ENCODE measurements around the gene NECTIN1. TPM values are rescaled to one million over a fixed set of nuclear protein-coding genes. Genes with fewer than 3 reads are reported as not detected.

Gene NECTIN1
- total RNA-seq, 1 experiment from 2014 or later: 4.3 TPM

DNA sequence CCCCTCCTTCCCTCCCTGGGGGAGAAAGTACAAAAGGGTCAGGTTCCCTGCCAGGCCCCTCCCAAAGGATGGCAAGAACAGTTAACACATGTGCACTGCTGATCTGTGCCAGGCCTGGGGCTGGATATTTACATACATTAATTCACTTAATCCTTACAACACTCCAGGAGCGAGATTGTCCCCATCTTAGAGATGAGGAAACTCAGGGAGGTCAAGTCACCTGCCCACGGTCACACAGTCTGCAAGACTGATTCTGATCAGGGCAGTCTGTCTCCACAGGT, 36.5 kb downstream of the NECTIN1 start:
- no peak for DNase-seq (ENCODE audit: low read depth)

DNA sequence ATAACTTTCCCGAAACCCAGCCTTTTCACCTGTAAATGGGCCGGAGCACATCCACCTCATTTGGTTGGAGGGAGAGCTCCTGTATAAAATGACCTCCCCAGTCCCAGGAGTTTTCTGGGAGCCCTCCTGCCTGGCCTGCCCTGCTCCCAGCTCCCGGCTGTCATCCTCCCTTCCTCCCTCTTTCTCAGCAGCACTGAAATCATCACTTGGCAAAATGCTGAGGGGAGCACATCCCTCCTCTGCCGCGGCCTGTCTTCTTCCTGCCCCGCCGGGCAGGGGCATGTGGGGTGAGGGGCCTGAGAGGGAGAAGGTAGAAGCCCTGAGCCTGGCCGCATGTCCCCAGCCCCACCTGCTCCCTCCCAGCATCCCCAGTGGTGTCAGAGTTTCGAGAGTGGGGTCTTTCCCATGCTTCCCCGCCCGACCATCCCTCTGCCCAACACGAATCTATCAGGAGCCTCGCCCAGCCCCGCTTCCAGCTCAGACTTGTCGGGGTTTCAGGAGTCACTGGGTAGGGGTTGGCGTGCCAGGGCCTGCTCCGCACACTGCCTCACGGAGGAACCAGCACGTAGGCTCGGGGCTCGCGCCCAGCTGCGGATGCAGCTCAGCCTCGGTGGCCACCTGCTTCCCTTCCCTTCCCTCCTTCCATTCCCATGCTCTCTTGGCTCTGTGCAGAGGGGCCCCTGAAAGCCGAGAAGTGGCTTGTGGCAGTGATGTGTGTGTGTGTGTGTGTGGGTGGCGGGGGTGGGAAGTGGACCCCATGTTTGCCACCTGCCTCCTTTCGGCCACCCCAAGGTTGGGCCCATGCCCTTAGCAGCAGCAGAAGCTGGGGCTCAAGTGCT, 37.1 kb downstream of the NECTIN1 start:
- DNase-seq (ENCODE audit: low read depth): no peak

DNA sequence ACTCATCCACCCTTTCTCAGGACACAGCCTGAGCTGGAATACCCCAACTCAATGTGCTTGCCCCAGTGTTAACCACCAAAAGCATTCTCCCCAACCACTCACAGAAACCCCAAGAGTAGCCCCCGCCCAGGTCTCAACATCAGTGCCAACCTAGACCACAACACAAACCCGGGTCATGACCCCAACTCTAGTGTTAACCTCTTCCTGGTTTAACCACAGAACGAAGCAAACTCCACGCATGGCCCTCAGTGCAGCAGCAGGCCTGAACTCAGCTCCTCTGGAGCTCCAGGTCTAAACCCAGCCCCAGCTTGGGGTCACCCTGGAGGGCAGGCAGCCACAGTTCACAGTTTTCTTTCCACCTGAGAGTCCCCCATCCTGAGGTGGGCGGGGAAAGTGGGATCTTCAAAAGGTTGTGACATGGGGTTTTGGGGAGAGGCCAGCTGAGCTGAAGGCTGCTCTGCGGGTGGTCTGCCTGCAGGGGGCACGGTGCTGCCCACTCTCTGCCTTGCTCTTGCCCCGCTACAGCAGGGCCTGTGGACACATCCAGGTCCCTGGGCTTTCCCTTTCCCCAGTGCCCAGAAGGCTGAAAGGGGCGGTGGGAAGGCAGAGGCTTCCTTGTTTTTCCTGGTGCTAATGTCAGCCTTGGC, 37.9 kb downstream of the NECTIN1 start:
- no peak for DNase-seq (ENCODE audit: low read depth)

GRCh38 chr11:119689302-119689701, 39.7 kb downstream of the NECTIN1 start:
- DNase-seq (ENCODE audit: low read depth): no peak

DNA sequence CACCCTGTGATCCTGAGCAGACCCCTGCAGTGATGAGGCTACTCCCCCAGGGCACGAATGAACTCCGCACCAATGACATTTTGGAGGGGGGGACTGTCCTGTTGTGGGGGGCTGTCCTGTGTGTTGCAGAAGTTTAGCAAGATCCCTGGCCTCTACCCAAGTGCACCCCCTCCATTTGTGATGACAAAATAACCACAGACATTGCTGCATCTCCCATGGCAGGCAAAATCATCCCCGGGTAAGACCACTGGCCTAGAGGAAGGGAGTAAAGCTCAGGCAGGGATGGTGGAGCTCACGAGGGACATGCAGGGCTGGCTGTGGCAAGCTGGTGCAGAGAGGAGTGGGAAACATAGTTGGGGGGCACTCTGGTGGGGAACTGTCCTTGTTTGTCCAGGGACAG, 40.6 kb downstream of the NECTIN1 start:
- DNase-seq (ENCODE audit: low read depth): no peak

- DNase-seq (ENCODE audit: low read depth): no peak
Measured at GRCh38 chr11:119687373-119688046, 41.5 kb downstream of the NECTIN1 start.

DNA sequence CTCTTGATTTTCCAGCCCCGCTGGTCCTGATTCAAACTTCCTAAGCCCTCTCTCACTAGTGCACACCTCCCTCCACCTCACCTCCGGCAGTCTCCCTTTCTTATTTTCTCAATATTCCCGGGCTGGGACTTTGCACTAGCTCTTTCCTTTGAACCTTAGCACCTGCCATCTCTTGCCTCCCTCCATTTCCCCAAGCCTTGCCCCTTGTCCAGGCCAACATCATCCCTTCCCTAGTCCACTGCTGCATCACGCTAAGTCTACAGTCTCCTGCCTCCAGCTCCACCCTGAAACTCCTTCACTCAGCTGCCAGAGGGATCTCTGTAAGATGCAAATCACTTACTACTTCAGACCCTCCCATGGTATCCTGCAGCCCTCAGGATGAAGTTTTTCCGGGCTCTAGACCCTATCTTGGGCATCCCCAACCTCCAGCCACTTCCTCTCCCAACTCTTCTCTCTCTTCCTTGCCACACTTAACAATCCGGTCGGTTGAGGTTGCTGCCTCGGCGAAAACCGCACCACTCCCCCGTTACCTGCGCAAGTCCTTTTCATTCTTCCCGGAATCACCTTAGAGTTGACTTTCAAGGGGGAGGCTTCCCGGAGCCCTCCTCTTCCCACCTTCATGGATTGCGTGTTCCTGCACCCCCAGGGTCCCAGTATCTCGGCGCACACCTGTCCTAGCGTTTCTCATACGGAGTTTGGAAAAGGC, 42.7 kb downstream of the NECTIN1 start:
- DNase-seq (ENCODE audit: low read depth): no peak

DNA sequence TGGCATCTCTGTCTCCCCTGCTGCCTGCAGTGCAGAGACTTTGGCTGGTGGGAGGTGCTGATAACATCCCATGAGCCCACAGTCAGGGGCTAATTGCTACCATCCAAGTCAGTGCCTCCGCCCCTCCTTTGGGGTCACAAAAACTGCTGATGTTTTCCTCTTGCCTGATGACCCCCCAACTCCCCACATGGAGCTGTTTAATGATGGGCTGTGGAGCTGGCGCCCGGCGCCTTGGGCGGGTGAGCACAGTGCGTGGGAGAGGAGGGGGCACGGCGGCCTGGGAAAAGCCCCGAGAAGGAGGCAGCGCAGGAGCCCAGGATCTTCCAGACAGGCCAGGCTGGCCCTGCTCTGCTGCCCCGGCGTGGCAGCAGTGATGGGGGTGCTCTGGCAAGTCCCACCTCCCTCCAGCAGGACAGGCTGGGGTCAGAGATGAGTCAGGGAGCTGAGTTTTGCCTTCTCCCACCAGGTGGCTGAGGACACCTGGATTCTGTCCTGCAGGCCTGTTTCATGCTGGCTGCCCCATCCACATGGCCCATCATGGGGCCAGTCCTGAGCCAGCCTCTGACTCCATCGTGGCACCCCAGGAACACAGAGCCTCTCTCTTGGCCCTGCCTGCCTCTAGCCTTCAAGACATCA, 43.8 kb downstream of the NECTIN1 start:
- DNase-seq (ENCODE audit: low read depth): no peak

- peak; percentile 87 for DNase-seq (ENCODE audit: low read depth)
Measured at GRCh38 chr11:119684361-119685110, 44.5 kb downstream of the NECTIN1 start.

- DNase-seq (ENCODE audit: low read depth): no peak
Measured at GRCh38 chr11:119683783-119684182, 45.2 kb downstream of the NECTIN1 start.

DNA sequence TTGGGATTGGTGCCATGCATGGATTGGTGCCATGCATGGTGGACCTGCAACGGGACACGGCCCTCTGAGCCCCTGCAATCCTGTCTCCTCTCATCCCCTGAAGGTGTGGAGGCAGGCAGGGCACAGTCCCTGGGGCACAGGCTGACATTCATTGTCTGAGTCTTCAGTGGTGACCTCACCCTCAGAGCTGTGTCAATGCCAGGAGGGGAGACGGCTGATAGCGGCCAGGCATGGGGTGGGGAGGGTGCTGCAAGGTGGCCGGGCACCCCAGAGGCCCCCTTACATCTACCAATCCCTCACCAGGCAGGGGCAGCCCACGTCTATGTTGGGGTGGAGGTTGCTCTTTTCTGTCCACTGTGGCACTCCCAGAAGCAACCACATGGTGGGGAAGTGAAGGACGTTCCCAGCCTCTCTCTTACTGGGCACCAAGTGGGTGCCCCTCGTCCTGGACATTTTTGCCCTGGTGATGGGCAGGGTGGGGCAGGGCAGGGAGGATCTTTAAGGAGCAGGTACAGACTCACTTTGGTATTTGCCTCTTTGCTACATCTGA, 47.6 kb downstream of the NECTIN1 start:
- DNase-seq (ENCODE audit: low read depth): no peak

DNA sequence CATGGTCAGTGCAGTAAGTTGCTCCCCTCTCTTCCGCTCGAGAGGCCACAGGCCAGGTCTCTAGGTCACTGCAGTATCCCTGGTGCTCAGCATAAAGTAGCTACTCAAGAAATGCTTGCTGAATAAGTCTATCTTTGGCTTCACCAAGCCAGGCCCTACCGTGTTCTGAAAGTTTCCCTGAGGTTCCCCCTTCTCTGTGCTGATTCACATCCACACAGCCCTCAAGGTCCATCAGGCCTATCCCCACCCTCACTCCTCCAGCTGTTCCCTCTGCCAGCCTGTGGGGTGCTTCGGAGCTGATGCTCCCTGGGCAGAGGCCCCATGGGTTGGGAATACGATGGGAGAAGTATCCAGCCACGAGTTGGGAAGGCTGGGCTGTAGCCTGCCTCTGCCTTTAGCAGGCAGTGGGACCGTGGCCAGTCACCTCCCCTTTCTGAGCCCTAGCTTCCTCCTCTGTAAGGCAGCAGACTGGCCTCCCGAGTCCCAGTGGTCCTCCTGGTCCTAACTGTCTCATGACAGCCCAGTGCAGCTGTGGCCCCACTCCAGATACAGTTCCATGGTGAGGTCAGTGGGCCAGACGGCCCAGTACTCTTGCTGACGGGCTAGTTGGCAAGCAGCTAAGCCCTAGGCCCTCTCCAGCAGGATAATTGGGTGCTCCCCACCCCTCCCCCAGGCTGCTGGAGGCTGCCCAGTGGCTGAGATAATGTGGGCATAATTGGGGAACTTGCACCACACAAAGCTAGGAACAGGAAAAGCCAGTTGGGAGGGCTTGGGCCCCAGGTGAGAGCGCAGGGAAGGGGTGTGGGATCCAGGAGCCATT, 48.2 kb downstream of the NECTIN1 start:
- peak; percentile 42 for DNase-seq (ENCODE audit: low read depth)

DNA sequence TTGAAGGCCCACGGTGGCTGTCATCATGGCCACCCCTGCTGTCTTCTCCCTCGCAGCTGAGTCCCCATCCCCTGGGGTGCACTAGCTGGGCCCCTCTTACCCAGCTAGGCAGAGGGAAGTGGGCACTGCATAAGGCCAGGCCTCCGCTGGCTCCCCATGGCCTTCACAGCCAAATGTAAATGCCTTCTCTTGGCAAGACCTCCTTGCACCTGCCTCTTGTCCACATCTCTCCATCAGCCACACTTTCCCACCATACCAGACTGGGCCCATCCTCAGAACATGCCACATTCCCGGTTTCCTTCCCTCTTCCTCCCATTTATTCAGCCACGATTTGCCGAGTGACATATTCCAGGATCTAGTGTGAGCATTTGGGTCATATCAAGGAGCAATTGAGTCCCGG, 49.7 kb downstream of the NECTIN1 start:
- no peak for DNase-seq (ENCODE audit: low read depth)

- DNase-seq (ENCODE audit: low read depth): no peak
Measured at GRCh38 chr11:119678351-119678750, 50.6 kb downstream of the NECTIN1 start.

- no peak for DNase-seq (ENCODE audit: low read depth)
Measured at GRCh38 chr11:119677840-119678239, 51.2 kb downstream of the NECTIN1 start.

DNA sequence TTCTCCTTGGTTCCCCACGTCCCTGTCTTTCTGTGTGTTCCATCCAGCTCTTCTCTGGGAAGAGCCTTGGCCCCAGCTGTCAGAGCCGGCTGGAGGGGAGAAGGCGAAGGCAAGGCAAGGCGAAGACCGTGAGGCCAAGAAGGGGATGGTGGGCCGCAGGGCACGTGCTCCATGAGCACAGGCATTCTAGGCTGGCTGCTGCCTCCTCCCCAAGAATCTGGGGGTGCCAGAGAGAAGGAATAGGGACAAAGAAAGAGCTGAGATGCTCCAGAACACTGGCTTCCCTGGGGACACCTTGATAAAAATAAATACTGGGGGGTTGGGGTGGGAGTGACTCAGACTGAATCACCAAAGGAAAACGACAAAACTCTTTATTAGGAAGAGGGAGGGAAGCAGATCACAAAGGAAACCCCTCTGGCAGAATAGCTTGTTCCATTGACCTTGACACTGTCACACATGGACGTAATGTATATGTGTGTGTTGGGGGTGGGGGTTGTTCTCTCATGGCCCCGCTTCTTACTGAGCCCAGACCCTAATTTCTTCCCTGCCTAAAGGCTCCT, 52.5 kb downstream of the NECTIN1 start:
- DNase-seq (ENCODE audit: low read depth): peak; percentile 85

- no peak for DNase-seq (ENCODE audit: low read depth)
Measured at GRCh38 chr11:119673759-119674336, 55.2 kb downstream of the NECTIN1 start.

DNA sequence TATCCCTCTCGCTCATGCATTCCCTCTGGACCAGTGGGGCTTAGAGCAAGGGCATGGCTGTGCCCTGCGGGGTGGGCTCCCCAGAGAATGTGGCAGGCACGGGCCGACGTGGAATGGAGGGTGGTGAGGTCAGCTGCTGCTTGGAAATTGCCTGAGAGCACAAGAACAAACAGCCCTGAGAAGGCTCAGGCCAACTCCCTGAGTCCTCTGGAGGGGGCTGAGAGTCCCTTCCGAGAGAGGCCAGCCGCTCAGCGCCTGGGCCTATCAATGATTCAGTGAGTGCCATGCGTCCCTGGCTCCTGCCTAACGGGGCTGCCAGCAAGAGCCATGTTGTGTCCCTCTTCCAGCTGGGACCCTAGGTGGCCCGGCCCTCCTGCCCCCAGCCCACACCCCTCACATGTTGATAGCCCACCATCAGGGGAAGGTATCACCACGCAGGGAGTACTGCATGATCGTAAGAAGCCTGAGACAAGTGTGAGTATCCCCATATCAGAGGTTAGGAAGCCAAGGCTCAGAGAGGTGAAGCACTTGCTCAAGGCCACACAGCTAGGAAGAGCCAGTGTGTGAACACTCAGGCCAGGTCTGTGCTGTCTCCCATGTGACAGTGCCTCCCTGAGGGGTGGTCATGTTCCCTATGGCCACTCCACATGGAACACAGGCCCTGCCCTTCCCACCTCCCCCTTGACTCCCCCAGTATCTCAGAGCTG, 55.8 kb downstream of the NECTIN1 start:
- DNase-seq (ENCODE audit: low read depth): no peak

DNA sequence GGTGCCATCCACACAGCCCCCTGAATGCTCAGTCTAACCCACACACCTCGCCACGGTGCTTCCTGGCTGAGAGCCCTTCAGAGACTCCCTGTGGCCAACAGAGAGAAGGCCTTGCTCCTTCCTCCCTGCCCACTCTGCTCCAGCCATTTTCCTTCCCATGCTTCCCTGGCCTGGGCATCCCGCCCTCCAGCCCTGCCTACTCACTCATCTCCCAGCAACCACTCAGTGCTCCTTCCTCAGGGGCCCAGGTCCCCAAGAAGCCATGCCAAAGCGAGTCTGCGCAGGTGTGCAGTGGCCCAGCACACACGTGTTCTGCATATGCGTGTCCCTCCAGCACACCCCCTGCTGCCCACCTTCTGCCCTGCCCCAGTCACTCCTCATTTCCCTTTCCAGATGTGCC, 56.4 kb downstream of the NECTIN1 start:
- DNase-seq (ENCODE audit: low read depth): no peak
